Lower leg skin (tissue), 3 donors: ENCODE results near the gene DIP2C.

ENCODE experiments used
- CTCF ChIP-seq, 3 donors: fragments of 450-650 bp; IDR thresholded peaks; one replicate each; pipeline ENCODE4 v1.5.1; 2016; ENCODE audit warnings: antibody characterized with exemption in 3 of 3, mild to moderate bottlenecking in 3 of 3, moderate library complexity in 2 of 3
- POLR2A ChIP-seq, 2 donors: fragments of 450-650 bp; IDR thresholded peaks; one replicate each; pipeline ENCODE4 v1.6.1; 2016 to 2017; ENCODE audit warnings: antibody characterized with exemption in 2 of 2, mild to moderate bottlenecking in 1 of 2, moderate library complexity in 1 of 2

- TF ChIP-seq CTCF (IDR thresholded peaks at IDR 0.05) (no peak), POLR2A (IDR thresholded peaks at IDR 0.05) (no peak)
These were observed 326.3 kb downstream of the DIP2C start for GRCh38 chr10:363152-363551.
